GM23248 (cell line): Measurements from ENCODE around the gene PLPP7. TPM values are rescaled to one million over a fixed set of nuclear protein-coding genes. Genes with fewer than 3 reads are reported as not detected.
"Not testable (repeated sequence)": the region's sequence is repeated elsewhere in the genome, so short reads cannot be mapped to it uniquely, and the experiment has no call there.

Experiments used
- DNase-seq: peaks from one replicate; pipeline ENCODE4 v3.0.0-alpha.2; 2015
- H2AFZ ChIP-seq: fragments of 200-600 bp; sonication (generic); 2 replicates; pipeline ENCODE4 v1.6.1; 2016; ENCODE audit warnings: antibody characterized with exemption
- H3F3A ChIP-seq: fragments of 200-600 bp; sonication (generic); 2 replicates; pipeline ENCODE4 v1.6.1; 2016; ENCODE audit warnings: mild to moderate bottlenecking, antibody characterized with exemption, mixed run types; ENCODE audit not compliant: insufficient read depth
- H3K27ac ChIP-seq: fragments of 200-600 bp; sonication (generic); 2 replicates; pipeline ENCODE4 v1.5.1; 2016; ENCODE audit warnings: mild to moderate bottlenecking
- H3K27me3 ChIP-seq: fragments of 200-600 bp; sonication (generic); replicated peaks from 2 replicates; pipeline ENCODE4 v1.6.1; 2016; ENCODE audit warnings: mild to moderate bottlenecking; ENCODE audit not compliant: insufficient read depth
- H3K36me3 ChIP-seq: fragments of 200-600 bp; sonication (generic); 2 replicates; pipeline ENCODE4 v1.6.1; 2016; ENCODE audit warnings: low read depth, mild to moderate bottlenecking
- H3K4me1 ChIP-seq: fragments of 200-600 bp; sonication (generic); 2 replicates; pipeline ENCODE4 v1.6.1; 2016; ENCODE audit warnings: mild to moderate bottlenecking; ENCODE audit not compliant: insufficient read depth
- H3K4me2 ChIP-seq: fragments of 200-600 bp; sonication (generic); one replicate; pipeline ENCODE4 v1.6.1; 2016; ENCODE audit warnings: mild to moderate bottlenecking; ENCODE audit not compliant: unreplicated experiment
- H3K4me3 ChIP-seq: fragments of 200-600 bp; sonication (generic); 2 replicates; pipeline ENCODE4 v1.5.1; 2016; ENCODE audit warnings: mild to moderate bottlenecking
- H3K79me2 ChIP-seq: fragments of 200-600 bp; sonication (generic); 2 replicates; pipeline ENCODE4 v1.6.1; 2016; ENCODE audit warnings: mild to moderate bottlenecking; ENCODE audit not compliant: insufficient read depth
- H3K9ac ChIP-seq: fragments of 200-600 bp; sonication (generic); 2 replicates; pipeline ENCODE4 v1.6.1; 2016; ENCODE audit warnings: mild to moderate bottlenecking
- H3K9me2 ChIP-seq: fragments of 200-600 bp; sonication (generic); 2 replicates; pipeline ENCODE4 v1.6.1; 2016; ENCODE audit warnings: mixed run types, mild to moderate bottlenecking, moderate library complexity; ENCODE audit not compliant: insufficient read depth
- H3K9me3 ChIP-seq: fragments of 200-600 bp; sonication (generic); one replicate; pipeline ENCODE4 v1.6.1; 2017; ENCODE audit warnings: low read depth
- H4K20me1 ChIP-seq: fragments of 200-600 bp; sonication (generic); 2 replicates; pipeline ENCODE4 v1.6.0; 2016; ENCODE audit not compliant: insufficient read depth
- EZH2 ChIP-seq: fragments of 200-600 bp; sonication (generic); IDR thresholded peaks from 2 replicates; pipeline ENCODE4 v1.6.1; 2018; ENCODE audit warnings: antibody characterized with exemption, mild to moderate bottlenecking; ENCODE audit not compliant: insufficient read depth, poor library complexity, severe bottlenecking
- EZH2phosphoT487 ChIP-seq: fragments of 200-600 bp; sonication (generic); IDR thresholded peaks from 2 replicates; pipeline ENCODE4 v1.6.1; 2018; ENCODE audit warnings: antibody characterized with exemption, moderate library complexity, mild to moderate bottlenecking, low read depth; ENCODE audit not compliant: insufficient read depth
- WGBS, 2 experiments: methylation state at CpG; one replicate each; pipeline ENCODE4 v1.1.6; 2015 to 2017; ENCODE audit warnings: low lambda C conversion rate in 2 of 2, low coverage in 1 of 2; ENCODE audit errors: missing lambda C conversion rate in 2 of 2; 5-methylcytosine and 5-hydroxymethylcytosine counted together
- in situ Hi-C: fragments of 300-500 bp; cut with MboI; formaldehyde crosslinking; loops from 2 replicates; pipeline ENCODE4 v1.15.0; 2020
- polyA plus RNA-seq: library from polyadenylated mRNA; unstranded; fragments of >200 nt; fragmentation: Nextera tagmentation; extraction: Ambion mirVana; gene quantifications from 2 replicates; pipeline ENCODE4 v1.2.1, GENCODE V29; 2016
- total RNA-seq: library from RNA; depleted of rRNA; stranded (reverse); fragments of >200 nt; shearing (Covaris generic); gene quantifications from 2 replicates; pipeline ENCODE4 v1.2.3, GENCODE V29; 2014

PLPP7 gene
- total and polyA plus RNA-seq, 2 experiments from 2014 or later, result 0.32 to 0.65 TPM

- TF ChIP-seq EZH2, result no peak
- no peak for TF ChIP-seq EZH2phosphoT487
- H3K4me2 ChIP-seq, result no peak overlapping the region
- H3K9me2 ChIP-seq, result no peaks in the 10 kb centered on the region
- in situ Hi-C loops, result no loop called here
- H3K9ac ChIP-seq, result no peak overlapping the region
- no peak overlapping the region for H2AFZ ChIP-seq
- no peak overlapping the region for H3K27ac ChIP-seq
- no peak overlapping the region for H3K4me3 ChIP-seq
- no peaks in the 10 kb centered on the region for H3K27me3 ChIP-seq
- no peaks in the 10 kb centered on the region for H3K79me2 ChIP-seq
- H3K36me3 ChIP-seq, result no peaks in the 10 kb centered on the region
- 76 to 77% methylated on average over 18 of the region's 18 CpGs for WGBS, 2 experiments
- no peaks in the 10 kb centered on the region for H3F3A ChIP-seq
- peaks cover 10% of the 10 kb centered on the region; the same call in 1 of the 2 replicates for H3K4me1 ChIP-seq
- DNase-seq, result no peak
- no peaks in the 10 kb centered on the region for H4K20me1 ChIP-seq
- no peaks in the 10 kb centered on the region for H3K9me3 ChIP-seq
Measured at GRCh38 chr9:131330814-131331600, 41.5 kb downstream of the PLPP7 start.

DNA sequence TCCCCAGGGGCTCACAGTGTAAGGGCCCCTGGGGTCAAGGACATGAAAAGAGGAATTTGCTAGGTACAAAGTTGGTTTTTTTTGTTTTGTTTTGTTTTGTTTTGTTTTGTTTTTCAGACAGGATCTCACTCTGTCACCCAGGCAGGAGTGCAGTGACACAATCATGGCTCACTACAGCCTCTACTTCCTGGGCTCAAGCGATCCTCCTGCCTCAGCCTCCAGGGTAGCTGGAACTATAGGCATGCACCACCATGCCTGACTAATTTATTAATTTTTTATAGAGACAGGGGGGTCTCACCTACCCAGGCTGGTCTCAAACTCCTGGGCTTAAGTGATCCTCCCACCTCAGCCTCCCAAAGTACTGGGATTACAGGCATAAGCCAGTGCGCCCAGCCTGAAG lies 42.5 kb downstream of the PLPP7 start:
- H3K36me3 ChIP-seq, H2AFZ ChIP-seq, H4K20me1 ChIP-seq, H3F3A ChIP-seq, H3K4me3 ChIP-seq, H3K27me3 ChIP-seq, H3K9me3 ChIP-seq, H3K4me2 ChIP-seq, H3K4me1 ChIP-seq, H3K9ac ChIP-seq, in situ Hi-C loops, H3K27ac ChIP-seq, H3K9me2 ChIP-seq, H3K79me2 ChIP-seq, DNase-seq: not testable (repeated sequence)
- WGBS, 2 experiments, result 92 to 100% methylated on average over 2 of the region's 2 CpGs

- no peaks in the 10 kb centered on the region for H3K9me3 ChIP-seq
- no peak for DNase-seq
- no peak overlapping the region for H3K9ac ChIP-seq
- no peaks in the 10 kb centered on the region for H3K79me2 ChIP-seq
- H3K9me2 ChIP-seq, result no peaks in the 10 kb centered on the region
- no peaks in the 10 kb centered on the region for H3F3A ChIP-seq
- H3K4me3 ChIP-seq, result no peak overlapping the region
- no peak for TF ChIP-seq EZH2phosphoT487
- TF ChIP-seq EZH2, result no peak
- no peaks in the 10 kb centered on the region for H4K20me1 ChIP-seq
- no peak overlapping the region for H3K4me2 ChIP-seq
- H3K36me3 ChIP-seq, result no peaks in the 10 kb centered on the region
- WGBS, 2 experiments, result 88 to 92% methylated on average over 15 of the region's 15 CpGs
- H3K27me3 ChIP-seq, result no peaks in the 10 kb centered on the region
- no peak overlapping the region for H2AFZ ChIP-seq
- H3K4me1 ChIP-seq, result no peaks in the 10 kb centered on the region
- H3K27ac ChIP-seq, result no peak overlapping the region
- in situ Hi-C loops, result no loop called here
Measured at GRCh38 chr9:131333771-131334628, 44.5 kb downstream of the PLPP7 start.

DNA sequence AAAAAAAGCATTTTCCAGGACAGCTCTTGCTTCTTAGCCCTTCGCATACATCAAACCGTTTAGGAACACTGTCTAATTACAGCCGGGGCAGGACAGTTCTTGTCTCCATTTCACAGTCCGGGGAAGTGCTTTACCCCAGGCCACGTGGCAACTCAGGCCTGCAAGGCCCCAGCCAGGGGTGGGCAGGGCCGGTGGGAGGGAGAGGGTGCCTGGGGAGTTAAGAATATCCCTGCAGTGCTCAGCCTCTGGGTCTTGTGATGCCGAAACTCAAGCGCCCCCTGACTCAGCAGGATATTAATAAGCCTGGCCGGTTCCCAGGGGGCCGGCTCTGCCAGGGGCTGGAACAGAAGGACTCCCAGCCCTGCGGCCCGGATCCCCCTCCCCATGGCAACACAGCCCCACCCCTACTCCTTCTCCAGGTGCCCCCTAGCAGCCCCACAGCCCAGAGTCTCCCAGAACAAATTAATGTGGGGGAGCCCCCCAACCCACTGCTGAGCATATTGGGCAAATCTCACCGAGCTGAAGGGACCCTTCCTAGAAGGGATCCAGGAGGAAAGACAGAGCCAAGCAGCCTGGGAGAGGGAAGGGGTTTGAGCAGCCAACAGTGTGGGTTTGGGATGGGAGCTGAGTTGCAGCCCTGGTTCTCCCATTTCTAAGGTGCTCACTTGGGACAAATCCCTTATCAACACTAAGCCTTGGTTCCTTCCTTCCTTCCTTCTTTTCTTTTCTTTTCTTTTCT lies 45.3 kb downstream of the PLPP7 start:
- H3K4me3 ChIP-seq, result no peak overlapping the region
- TF ChIP-seq EZH2phosphoT487, result no peak
- TF ChIP-seq EZH2, result no peak
- H3K4me1 ChIP-seq, result no peaks in the 10 kb centered on the region
- H2AFZ ChIP-seq, result no peak overlapping the region
- H3K36me3 ChIP-seq, result no peaks in the 10 kb centered on the region
- no peaks in the 10 kb centered on the region for H3K9me3 ChIP-seq
- no peak overlapping the region for H3K4me2 ChIP-seq
- no peaks in the 10 kb centered on the region for H3F3A ChIP-seq
- no peaks in the 10 kb centered on the region for H3K27me3 ChIP-seq
- no peak overlapping the region for H3K9ac ChIP-seq
- no peaks in the 10 kb centered on the region for H3K79me2 ChIP-seq
- no peaks in the 10 kb centered on the region for H4K20me1 ChIP-seq
- in situ Hi-C loops, result no loop called here
- H3K9me2 ChIP-seq, result no peaks in the 10 kb centered on the region
- H3K27ac ChIP-seq, result no peak overlapping the region
- 49 to 51% methylated on average over 12 to 13 of the region's 13 CpGs for WGBS, 2 experiments
- DNase-seq, result peak; percentile 30
